HCT116 (cell line): Measurements from ENCODE around the gene INPP5D. TPM values are rescaled to one million over a fixed set of nuclear protein-coding genes. Genes with fewer than 3 reads are reported as not detected.

Experiments used
- ATAC-seq: fragments of 200-7000 bp; cut with Tn5 transposase; 2 replicates; pipeline ENCODE4 v1.9.1; 2020; ENCODE audit warnings: mild to moderate bottlenecking, moderate library complexity
- BruUV-seq: library from RNA; stranded (reverse); fragments of 400-500 nt; replicated peaks from 2 replicates; lab custom pipeline; 2021; lab: Mats Ljungman, UMichigan
- CTCF ChIA-PET: fragments of 300-600 bp; sonication (Branson Sonifier 250); formaldehyde crosslinking; loops from one replicate; lab custom pipeline; 2021; ENCODE audit warnings: antibody characterized with exemption; lab: Charles Lee
- POLR2A ChIA-PET: fragments of 300-600, 350-600 bp; sonication (Branson Sonifier 250); formaldehyde crosslinking; loops from one replicate; lab custom pipeline; 2021; ENCODE audit warnings: antibody characterized with exemption; lab: Charles Lee
- RAD21 ChIA-PET, 2 experiments: fragments of 300-600 bp; sonication (Branson Sonifier 250); formaldehyde crosslinking; loops; one replicate each; lab custom pipeline; 2023; ENCODE audit warnings: low total read pairs in 2 of 2; ENCODE audit not compliant: uncharacterized antibody in 2 of 2, unreplicated experiment in 2 of 2, low non-redundant PET in 1 of 2; lab: Charles Lee
- DNase-seq: peaks from one replicate; pipeline ENCODE4 v3.0.0-alpha.2; 2010; ENCODE audit warnings: low read depth, low spot score
- H2AFZ ChIP-seq: fragments of 200-600 bp; shearing (Covaris generic), sonication (generic); 2 replicates; pipeline ENCODE4 v1.6.1; 2017; ENCODE audit warnings: low read depth, mixed run types, mixed read lengths, antibody characterized with exemption, low read length; ENCODE audit not compliant: poor library complexity, severe bottlenecking
- H3K27ac ChIP-seq: 2 replicates; pipeline ENCODE4 v1.5.1; 2012; ENCODE audit warnings: low read depth, low read length
- H3K27me3 ChIP-seq: fragments of 200-600 bp; sonication (generic); 2 replicates; pipeline ENCODE4 v1.6.1; 2016; ENCODE audit warnings: mixed run types, low read length, mixed read lengths; ENCODE audit not compliant: insufficient read depth
- H3K36me3 ChIP-seq, 2 experiments: fragments of 200-500 bp in 1 of 2; fragments of 200-600 bp in 1 of 2; sonication (Bioruptor generic) in 1 of 2; sonication (generic) in 1 of 2; 2 replicates each; pipeline versions ENCODE4 v1.5.1 to v1.6.1; 2014 to 2016; ENCODE audit warnings: low read length in 2 of 2, inconsistent platforms in 1 of 2, mixed read lengths in 1 of 2, mixed run types in 1 of 2; ENCODE audit not compliant: insufficient read depth in 2 of 2, control insufficient read depth in 1 of 2
- H3K4me1 ChIP-seq, 2 experiments: fragments of 200-600 bp in 1 of 2; sonication (generic) in 1 of 2; 2 replicates each; pipeline versions ENCODE4 v1.5.1 to v1.6.1; 2012 to 2017; ENCODE audit warnings: low read length in 2 of 2, inconsistent platforms in 1 of 2, mild to moderate bottlenecking in 1 of 2, mixed read lengths in 1 of 2, mixed run types in 1 of 2, moderate library complexity in 1 of 2; ENCODE audit not compliant: insufficient read depth in 2 of 2, control insufficient read depth in 1 of 2
- H3K4me2 ChIP-seq: fragments of 200-600 bp; sonication (generic); 2 replicates; pipeline ENCODE4 v1.6.1; 2017; ENCODE audit warnings: mixed run types, low read length, mixed read lengths
- H3K4me3 ChIP-seq, 2 experiments: fragments of 200-600 bp in 1 of 2; sonication (generic) in 1 of 2; replicated peaks in 1 of 2; 2 replicates each; pipeline ENCODE4 v1.5.1; 2011 to 2016; ENCODE audit warnings: low read length in 2 of 2, control low read depth in 1 of 2, low read depth in 1 of 2, mild to moderate bottlenecking in 1 of 2, mixed read lengths in 1 of 2, mixed run types in 1 of 2
- H3K79me2 ChIP-seq: fragments of 200-600 bp; sonication (generic); 2 replicates; pipeline ENCODE4 v1.6.1; 2017; ENCODE audit warnings: mild to moderate bottlenecking, mixed run types, low read length, moderate library complexity, mixed read lengths; ENCODE audit not compliant: insufficient read depth
- H3K9ac ChIP-seq: fragments of 200-600 bp; sonication (generic); 2 replicates; pipeline ENCODE4 v1.6.1; 2016; ENCODE audit warnings: low read length, mixed read lengths
- H3K9me2 ChIP-seq: fragments of 200-600 bp; sonication (generic), shearing (Covaris generic); 2 replicates; pipeline ENCODE4 v1.6.1; 2017; ENCODE audit warnings: mixed run types, mild to moderate bottlenecking, moderate library complexity; ENCODE audit not compliant: insufficient read depth
- H3K9me3 ChIP-seq, 2 experiments: fragments of 200-500 bp in 1 of 2; fragments of 200-600 bp in 1 of 2; sonication (Bioruptor generic) in 1 of 2; sonication (generic) in 1 of 2; 2 replicates each; pipeline ENCODE4 v1.6.1; 2014 to 2017; ENCODE audit warnings: low read length in 2 of 2, mixed read lengths in 2 of 2, inconsistent platforms in 1 of 2, low read depth in 1 of 2, mild to moderate bottlenecking in 1 of 2, mixed run types in 1 of 2, moderate library complexity in 1 of 2; ENCODE audit not compliant: control insufficient read depth in 1 of 2, insufficient read depth in 1 of 2
- H4K20me1 ChIP-seq: fragments of 200-600 bp; sonication (generic), shearing (Covaris generic); 2 replicates; pipeline ENCODE4 v1.6.1; 2017; ENCODE audit warnings: mixed run types, mild to moderate bottlenecking, moderate library complexity; ENCODE audit not compliant: insufficient read depth
- CBX3 ChIP-seq: IDR thresholded peaks from 2 replicates; pipeline ENCODE4 v1.6.1; 2012; ENCODE audit warnings: low read depth
- CEBPB ChIP-seq: IDR thresholded peaks from 2 replicates; pipeline ENCODE4 v1.6.1; 2012; ENCODE audit warnings: low read depth
- CTCF ChIP-seq, 3 experiments: fragments of 200-600 bp in 1 of 3; sonication (generic) in 1 of 3; IDR thresholded peaks in 2 of 3; conservative IDR thresholded peaks in 1 of 3; 2 replicates each; pipeline ENCODE4 v1.5.1; 2012 to 2017; ENCODE audit warnings: low read depth in 2 of 3, low read length in 2 of 3, antibody characterized with exemption in 1 of 3, borderline replicate concordance in 1 of 3, control low read depth in 1 of 3, mild to moderate bottlenecking in 1 of 3, mixed read lengths in 1 of 3, mixed run types in 1 of 3, moderate library complexity in 1 of 3; ENCODE audit not compliant: insufficient read depth in 1 of 3
- EGR1 ChIP-seq: IDR thresholded peaks from 2 replicates; pipeline ENCODE4 v1.6.1; 2012; ENCODE audit warnings: low read depth
- ELF1 ChIP-seq: IDR thresholded peaks from 2 replicates; pipeline ENCODE4 v1.6.1; 2012; ENCODE audit warnings: low read depth, borderline replicate concordance
- EZH2 ChIP-seq: fragments of 200-600 bp; sonication (generic); IDR thresholded peaks from 2 replicates; pipeline ENCODE4 v1.6.1; 2017; ENCODE audit warnings: antibody characterized with exemption, mixed run types
- EZH2phosphoT487 ChIP-seq: fragments of 200-600 bp; IDR thresholded peaks from 2 replicates; pipeline ENCODE4 v1.6.1; 2018; ENCODE audit warnings: antibody characterized with exemption, borderline replicate concordance
- FOSL1 ChIP-seq: IDR thresholded peaks from 2 replicates; pipeline ENCODE4 v1.6.1; 2012; ENCODE audit warnings: low read depth
- JUND ChIP-seq: IDR thresholded peaks from 2 replicates; pipeline ENCODE4 v1.6.1; 2012
- MAX ChIP-seq: IDR thresholded peaks from 2 replicates; pipeline ENCODE4 v1.6.1; 2012
- POLR2A ChIP-seq: IDR thresholded peaks from 2 replicates; pipeline ENCODE4 v1.7.0; 2011; ENCODE audit warnings: borderline replicate concordance; ENCODE audit not compliant: insufficient read depth, insufficient read length; ENCODE audit errors: extremely low read depth
- POLR2AphosphoS5 ChIP-seq: IDR thresholded peaks from 2 replicates; pipeline ENCODE4 v1.6.1; 2011; ENCODE audit warnings: mild to moderate bottlenecking, low read depth, low read length, moderate library complexity
- RAD21 ChIP-seq: IDR thresholded peaks from 2 replicates; pipeline ENCODE4 v1.6.1; 2012; ENCODE audit warnings: low read depth, mild to moderate bottlenecking
- REST ChIP-seq: IDR thresholded peaks from 2 replicates; pipeline ENCODE4 v1.6.1; 2012; ENCODE audit warnings: low read depth
- SIN3A ChIP-seq: IDR thresholded peaks from 2 replicates; pipeline ENCODE4 v1.6.1; 2012; ENCODE audit warnings: low read depth
- SP1 ChIP-seq: IDR thresholded peaks from 2 replicates; pipeline ENCODE4 v1.6.1; 2012; ENCODE audit warnings: low read depth
- SRF ChIP-seq: IDR thresholded peaks from 2 replicates; pipeline ENCODE4 v1.6.1; 2012; ENCODE audit warnings: low read depth
- TCF7L2 ChIP-seq: IDR thresholded peaks from 2 replicates; pipeline ENCODE4 v1.7.0; 2011; ENCODE audit warnings: borderline replicate concordance, inconsistent platforms; ENCODE audit not compliant: insufficient read depth, insufficient read length; ENCODE audit errors: extremely low read depth
- YY1 ChIP-seq: IDR thresholded peaks from 2 replicates; pipeline ENCODE4 v1.6.1; 2011; ENCODE audit warnings: low read length, low read depth, moderate library complexity, mild to moderate bottlenecking; ENCODE audit not compliant: insufficient replicate concordance; ENCODE audit errors: extremely low read depth
- ZFX ChIP-seq: fragments of 450-650 bp; IDR thresholded peaks from 2 replicates; pipeline ENCODE4 v1.6.1; 2017
- ZNF274 ChIP-seq: fragments of 200-500 bp; sonication (Bioruptor generic); IDR thresholded peaks from 2 replicates; pipeline ENCODE4 v1.6.1; 2014; ENCODE audit warnings: mild to moderate bottlenecking, low read depth, low read length, inconsistent platforms
- intact Hi-C: fragments of 100-400 bp; cut with micrococcal nuclease; formaldehyde crosslinking; loops from 2 replicates; pipeline ENCODE4 v1.10.0; 2022
- total RNA-seq: library from RNA; stranded (reverse); gene quantifications from one replicate; pipeline ENCODE4 v1.2.1, GENCODE V29; 2021; ENCODE audit not compliant: unreplicated experiment
- TF ChIP-seq, protein P1 (sequence below): IDR thresholded peaks from 2 replicates; pipeline ENCODE4 v1.6.1; 2011; ENCODE audit warnings: mild to moderate bottlenecking, low read length, moderate library complexity; ENCODE audit not compliant: insufficient replicate concordance; ENCODE audit errors: extremely low read depth

Gene INPP5D
- total RNA-seq, 1 experiment from 2014 or later, result 1.8 TPM

DNA sequence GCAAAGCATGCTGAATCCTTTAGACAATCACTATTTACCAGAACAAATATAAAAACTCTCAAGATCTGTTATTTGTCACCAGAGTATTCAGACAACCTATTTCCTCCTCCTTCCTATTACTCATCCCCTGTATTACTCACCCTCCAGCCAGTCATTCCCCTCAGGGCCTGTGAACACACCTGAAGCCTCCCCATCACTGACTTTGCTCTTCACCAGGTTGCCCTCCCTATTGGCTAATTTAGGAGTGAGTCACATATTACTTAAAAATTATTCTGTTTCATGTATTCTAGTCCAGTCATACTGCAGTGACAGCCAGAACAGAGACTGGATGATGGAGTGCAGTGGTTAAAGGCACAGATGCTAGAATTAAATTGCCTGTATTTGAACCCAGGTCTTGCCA, 187.6 kb downstream of the INPP5D start:
- H3K27me3 ChIP-seq, result no peaks in the 10 kb centered on the region
- RAD21 ChIA-PET, result no interaction called here
- H3K36me3 ChIP-seq, result no peaks in the 10 kb centered on the region
- ATAC-seq (peak; percentile 81), DNase-seq (peak; percentile 97)
- H3K4me2 ChIP-seq, result peak overlapping the region; percentile 56
- peak overlapping the region; percentile 55 for H2AFZ ChIP-seq
- CTCF ChIA-PET, result no interaction called here
- no peaks in the 10 kb centered on the region for H3K9me3 ChIP-seq
- BruUV-seq, result no TSS peak
- H3K79me2 ChIP-seq, result peaks cover 12% of the 10 kb centered on the region
- H3K4me1 ChIP-seq, result peaks cover 27 to 54% of the 10 kb centered on the region in 2 experiments
- H3K4me3 ChIP-seq, result peak overlapping the region in 1 of 2 experiments; percentile 9; a peak in 2 of 4 replicates
- peaks cover under 1% of the 10 kb centered on the region; the same call in 1 of the 2 replicates for H4K20me1 ChIP-seq
- H3K27ac ChIP-seq, result peak overlapping the region; percentile 82
- POLR2A ChIA-PET, result interaction anchor here (1.1 kb wide), 1 partner anchor 394 kb away, joined by 4 read pairs; no protein-coding TSS in a partner anchor
- intact Hi-C loops, result no loop called here
- H3K9ac ChIP-seq, result peak overlapping the region; percentile 33
- H3K9me2 ChIP-seq, result no peaks in the 10 kb centered on the region
- TF ChIP-seq EZH2 (no peak), CBX3 (peak; percentile 57; the same call in 1 of the 2 replicates), POLR2A (no peak), FOSL1 (peak; percentile 99), ZFX (no peak), ZNF274 (no peak), ELF1 (no peak; the same call in 1 of the 2 replicates), CEBPB (peak; percentile 85), SIN3A (peak; percentile 78), CTCF (IDR thresholded peaks at IDR 0.05 in 2 of 3, conservative IDR thresholded peaks at IDR 0.05 in 1 of 3; ENCODE audit: borderline replicate concordance in 1 of 3, insufficient read depth in 1 of 3, low read depth in 2 of 3, low read length in 2 of 3) (no peak), EGR1 (no peak), POLR2AphosphoS5 (no peak), JUND (peak; percentile 97), TCF7L2 (peak; percentile 39), REST (no peak), SP1 (peak; percentile 93), EZH2phosphoT487 (no peak), SRF (peak; percentile 75), YY1 (peak; percentile 54), RAD21 (peak; percentile 22; the same call in 1 of the 2 replicates), MAX (peak; percentile 28; the same call in 1 of the 2 replicates)
- TF ChIP-seq, protein P1, sequence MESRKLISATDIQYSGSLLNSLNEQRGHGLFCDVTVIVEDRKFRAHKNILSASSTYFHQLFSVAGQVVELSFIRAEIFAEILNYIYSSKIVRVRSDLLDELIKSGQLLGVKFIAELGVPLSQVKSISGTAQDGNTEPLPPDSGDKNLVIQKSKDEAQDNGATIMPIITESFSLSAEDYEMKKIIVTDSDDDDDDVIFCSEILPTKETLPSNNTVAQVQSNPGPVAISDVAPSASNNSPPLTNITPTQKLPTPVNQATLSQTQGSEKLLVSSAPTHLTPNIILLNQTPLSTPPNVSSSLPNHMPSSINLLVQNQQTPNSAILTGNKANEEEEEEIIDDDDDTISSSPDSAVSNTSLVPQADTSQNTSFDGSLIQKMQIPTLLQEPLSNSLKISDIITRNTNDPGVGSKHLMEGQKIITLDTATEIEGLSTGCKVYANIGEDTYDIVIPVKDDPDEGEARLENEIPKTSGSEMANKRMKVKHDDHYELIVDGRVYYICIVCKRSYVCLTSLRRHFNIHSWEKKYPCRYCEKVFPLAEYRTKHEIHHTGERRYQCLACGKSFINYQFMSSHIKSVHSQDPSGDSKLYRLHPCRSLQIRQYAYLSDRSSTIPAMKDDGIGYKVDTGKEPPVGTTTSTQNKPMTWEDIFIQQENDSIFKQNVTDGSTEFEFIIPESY, result no peak
